Activated CD8-positive, alpha-beta memory T cell treated with anti-CD3 and anti-CD28 coated beads, Interleukin-2, amount 10 ng/mL, durations not matched to agents 7 days and 5 days (primary cell): ENCODE measurements around the gene TFAP2E. TPM values are rescaled to one million over a fixed set of nuclear protein-coding genes. Genes with fewer than 3 reads are reported as not detected.
A peak's percentile ranks its signal among the peaks of the same experiment; 100 is the strongest.

Experiments used
- ATAC-seq: fragments of 150-1000 bp; cut with Tn5 transposase; one replicate; pipeline ENCODE4 v1.10.0; 2021; ENCODE audit warnings: moderate library complexity
- CTCF ChIA-PET: fragments of 350-600 bp; sonication (Branson Sonifier 250); formaldehyde crosslinking; loops from one replicate; lab custom pipeline; 2021; ENCODE audit warnings: antibody characterized with exemption; lab: Charles Lee
- DNase-seq: peaks from one replicate; pipeline ENCODE4 v3.0.0-alpha.2; 2020
- H3K27ac Mint-ChIP-seq: one replicate; pipeline ENCODE4 v1.8.0; 2021; ENCODE audit warnings: mild to moderate bottlenecking, mixed read lengths
- H3K27me3 Mint-ChIP-seq: one replicate; pipeline ENCODE4 v1.8.0; 2021; ENCODE audit warnings: mixed read lengths
- H3K36me3 Mint-ChIP-seq: one replicate; pipeline ENCODE4 v1.8.0; 2021; ENCODE audit warnings: mild to moderate bottlenecking, mixed read lengths
- H3K4me1 Mint-ChIP-seq: one replicate; pipeline ENCODE4 v1.8.0; 2021; ENCODE audit warnings: mixed read lengths
- H3K4me3 Mint-ChIP-seq: one replicate; pipeline ENCODE4 v1.8.0; 2021; ENCODE audit warnings: mild to moderate bottlenecking, moderate library complexity, mixed read lengths
- H3K9me3 Mint-ChIP-seq: one replicate; pipeline ENCODE4 v1.8.0; 2022; ENCODE audit warnings: low read depth, mixed read lengths
- total RNA-seq, 2 experiments: library from RNA; stranded (reverse); gene quantifications; one replicate each; pipeline ENCODE4 v1.2.3, GENCODE V29; 2021

The TFAP2E gene
- total RNA-seq, 2 experiments from 2014 or later, result 0.68 to 1.0 TPM

DNA sequence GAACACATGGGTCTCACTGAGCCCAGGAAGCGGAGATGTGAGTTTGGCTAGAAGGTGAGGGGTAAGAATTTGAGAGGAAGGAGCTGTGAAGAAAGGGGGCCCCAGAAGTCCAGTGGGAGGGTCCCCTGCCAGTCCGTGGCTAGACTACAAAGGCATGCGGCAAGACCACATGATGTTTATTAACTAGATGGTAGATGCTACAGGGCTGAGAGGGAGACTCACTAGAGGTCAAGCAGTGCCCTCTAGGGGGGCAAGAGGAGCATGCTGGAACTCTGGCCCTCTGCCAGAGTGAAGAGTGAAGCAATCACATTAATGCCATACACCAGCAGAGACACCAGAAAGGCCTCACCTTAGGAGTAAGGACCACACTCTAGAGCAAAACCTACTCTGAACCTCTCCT lies 28.1 kb upstream of the TFAP2E start:
- peaks cover 32% of the 10 kb centered on the region for H3K4me1 Mint-ChIP-seq

DNA sequence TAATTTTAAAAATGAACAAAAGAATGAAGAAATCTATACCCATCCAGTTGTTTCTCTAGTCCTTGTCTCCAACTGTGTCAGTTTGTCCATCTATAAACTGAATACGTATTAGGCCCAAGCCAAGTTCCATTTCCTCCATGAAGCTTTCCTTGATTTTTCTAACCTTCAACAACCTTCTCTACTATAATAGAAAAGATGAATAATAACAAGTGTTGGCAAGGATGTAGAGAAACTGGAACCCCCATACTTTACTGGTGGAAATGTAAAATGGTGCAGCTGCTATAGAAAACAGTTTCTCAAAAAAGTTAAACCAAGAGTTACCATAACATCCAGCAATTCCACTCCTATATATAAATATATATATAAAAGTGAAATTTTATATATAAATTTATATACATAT lies 26.5 kb upstream of the TFAP2E start:
- Mint-ChIP-seq H3K27me3 (no peaks in the 10 kb centered on the region), H3K9me3 (no peaks in the 10 kb centered on the region), H3K4me1 (peaks cover 20% of the 10 kb centered on the region), H3K27ac (no peak overlapping the region), H3K4me3 (no peak overlapping the region), H3K36me3 (peaks cover 29% of the 10 kb centered on the region)
- no peak for ATAC-seq
- DNase-seq, result no peak
- CTCF ChIA-PET, result interaction anchor here (1.0 to 3.3 kb wide), 2 partner anchors 10 to 95 kb away, joined by 3 to 39 read pairs; partner anchors contain the start of gene KIAA0319L

More for the DNA sequence above, 28.1 kb upstream of the TFAP2E start:
- CTCF ChIA-PET, result interaction anchor here (1.3 to 3.3 kb wide), 5 partner anchors 11 to 146 kb away, joined by 3 to 39 read pairs (median 4); no protein-coding TSS in a partner anchor
- H3K27ac Mint-ChIP-seq, result no peak overlapping the region
- peaks cover 33% of the 10 kb centered on the region for H3K36me3 Mint-ChIP-seq
- no peak overlapping the region for H3K4me3 Mint-ChIP-seq
- DNase-seq (peak; percentile 67), ATAC-seq (peak; percentile 88)
- H3K27me3 Mint-ChIP-seq, result no peaks in the 10 kb centered on the region
- H3K9me3 Mint-ChIP-seq, result no peaks in the 10 kb centered on the region

- Mint-ChIP-seq H3K36me3 (peaks cover 30% of the 10 kb centered on the region), H3K4me3 (no peak overlapping the region), H3K27me3 (no peaks in the 10 kb centered on the region), H3K27ac (no peak overlapping the region), H3K9me3 (no peaks in the 10 kb centered on the region), H3K4me1 (peaks cover 28% of the 10 kb centered on the region)
- CTCF ChIA-PET, result interaction anchor here (1.1 to 1.2 kb wide), 2 partner anchors 11 to 102 kb away, joined by 3 to 4 read pairs; no protein-coding TSS in a partner anchor
- DNase-seq, result no peak
- no peak for ATAC-seq
These were observed 19.3 kb upstream of the TFAP2E start for GRCh38 chr1:35553851-35554250.

GRCh38 chr1:35554266-35555211 lies 18.6 kb upstream of the TFAP2E start:
- H3K9me3 Mint-ChIP-seq, result no peaks in the 10 kb centered on the region
- H3K27ac Mint-ChIP-seq, result no peak overlapping the region
- CTCF ChIA-PET, result interaction anchor here (4.8 kb wide), 1 partner anchor 104 kb away, joined by 41 read pairs; no protein-coding TSS in a partner anchor
- H3K27me3 Mint-ChIP-seq, result no peaks in the 10 kb centered on the region
- H3K4me3 Mint-ChIP-seq, result no peak overlapping the region
- ATAC-seq, result no peak
- H3K4me1 Mint-ChIP-seq, result peaks cover 30% of the 10 kb centered on the region
- peaks cover 27% of the 10 kb centered on the region for H3K36me3 Mint-ChIP-seq
- DNase-seq, result no peak

DNA sequence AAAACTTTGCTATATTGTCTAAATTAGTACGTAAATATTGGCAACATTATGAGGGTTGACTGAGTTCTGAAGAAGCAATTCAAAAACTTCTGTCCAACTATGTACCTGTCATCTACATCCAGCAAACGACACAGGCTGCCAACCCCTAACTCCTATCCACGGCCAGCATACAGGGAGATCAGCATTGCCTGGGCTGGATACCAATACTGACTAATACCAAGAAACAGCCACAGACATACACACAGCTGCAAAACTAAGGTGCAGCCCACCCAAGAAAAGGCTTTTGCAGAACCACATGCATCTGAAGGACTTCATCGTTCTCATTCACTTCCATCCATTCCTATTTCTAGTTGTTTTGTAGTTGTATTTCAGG lies 17.9 kb upstream of the TFAP2E start:
- DNase-seq (no peak), ATAC-seq (no peak)
- Mint-ChIP-seq H3K9me3 (no peaks in the 10 kb centered on the region), H3K27me3 (no peaks in the 10 kb centered on the region), H3K4me1 (peaks cover 30% of the 10 kb centered on the region), H3K4me3 (peak overlapping the region; percentile 1), H3K36me3 (peaks cover 21% of the 10 kb centered on the region), H3K27ac (no peak overlapping the region)
- CTCF ChIA-PET, result interaction anchor here (4.8 kb wide), 1 partner anchor 104 kb away, joined by 41 read pairs; no protein-coding TSS in a partner anchor

- ATAC-seq (no peak), DNase-seq (no peak)
- H3K4me1 Mint-ChIP-seq, result peaks cover 30% of the 10 kb centered on the region
- peak overlapping the region; percentile 95 for H3K27ac Mint-ChIP-seq
- no peaks in the 10 kb centered on the region for H3K27me3 Mint-ChIP-seq
- H3K9me3 Mint-ChIP-seq, result no peaks in the 10 kb centered on the region
- peak overlapping the region; percentile 93 for H3K4me3 Mint-ChIP-seq
- CTCF ChIA-PET, result interaction anchor here (0.9 to 4.8 kb wide), 11 partner anchors 9 to 703 kb away, joined by 3 to 41 read pairs (median 5); partner anchors contain the start of gene CLSPN
- H3K36me3 Mint-ChIP-seq, result peaks cover 21% of the 10 kb centered on the region
These were observed 17.3 kb upstream of the TFAP2E start for GRCh38 chr1:35555601-35556477.

DNA sequence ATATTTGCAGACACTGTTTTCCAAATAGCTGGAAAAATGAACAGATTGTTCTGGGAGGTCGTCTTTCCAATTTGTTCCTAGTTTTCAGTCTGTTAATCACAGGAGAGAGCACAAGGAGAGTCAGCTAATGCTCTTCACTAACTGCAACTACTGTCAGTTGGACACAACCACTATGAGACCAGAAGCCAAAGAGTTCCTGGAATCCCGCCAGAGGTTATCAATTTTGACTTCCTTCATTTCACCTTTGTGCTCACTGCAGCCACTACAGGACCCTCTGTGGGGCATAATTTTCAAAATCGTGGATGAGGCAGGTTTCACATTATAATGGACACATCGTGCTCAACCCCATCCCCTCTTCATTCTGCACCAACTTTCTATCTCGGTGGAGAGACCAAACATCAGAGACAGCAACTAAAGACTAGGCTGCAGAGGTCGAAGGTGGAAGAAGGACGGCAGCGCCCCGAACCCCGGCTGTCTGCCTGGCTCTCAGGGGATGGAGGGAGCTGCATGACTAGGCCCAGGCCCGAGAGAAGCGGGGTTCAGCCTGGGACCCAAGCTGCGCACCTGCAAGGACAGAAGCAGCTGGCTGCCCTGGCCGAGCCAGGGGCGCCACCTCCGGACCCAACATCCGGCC lies 16.5 kb upstream of the TFAP2E start:
- Mint-ChIP-seq H3K9me3 (no peaks in the 10 kb centered on the region), H3K36me3 (peaks cover 20% of the 10 kb centered on the region), H3K4me3 (peak overlapping the region; percentile 93), H3K4me1 (peaks cover 34% of the 10 kb centered on the region), H3K27ac (peak overlapping the region; percentile 95), H3K27me3 (no peaks in the 10 kb centered on the region)
- CTCF ChIA-PET, result interaction anchor here (0.8 to 4.8 kb wide), 13 partner anchors 8 to 704 kb away, joined by 3 to 41 read pairs (median 4); partner anchors contain the start of gene CLSPN
- no peak for ATAC-seq
- DNase-seq, result no peak

- Mint-ChIP-seq H3K36me3 (peaks cover 14% of the 10 kb centered on the region), H3K4me3 (peak within 1 kb of the TSS; percentile 93), H3K9me3 (no peaks in the 10 kb centered on the region), H3K27me3 (no peaks in the 10 kb centered on the region), H3K4me1 (peaks cover 34% of the 10 kb centered on the region), H3K27ac (peak within 1 kb of the TSS; percentile 95)
- DNase-seq (no peak), ATAC-seq (peak; percentile 83)
- CTCF ChIA-PET, result interaction anchor here (0.8 to 4.8 kb wide), 9 partner anchors 8 to 213 kb away, joined by 3 to 41 read pairs (median 6); partner anchors contain the start of gene CLSPN
These were observed 15.9 kb upstream of the TFAP2E start, which contains the start of gene KIAA0319L for GRCh38 chr1:35557118-35557610. Gene KIAA0319L, minus strand, starts transcription at chr1:35557403. Its CDS starts 2,912 bp downstream, at chr1:35554491.

DNA sequence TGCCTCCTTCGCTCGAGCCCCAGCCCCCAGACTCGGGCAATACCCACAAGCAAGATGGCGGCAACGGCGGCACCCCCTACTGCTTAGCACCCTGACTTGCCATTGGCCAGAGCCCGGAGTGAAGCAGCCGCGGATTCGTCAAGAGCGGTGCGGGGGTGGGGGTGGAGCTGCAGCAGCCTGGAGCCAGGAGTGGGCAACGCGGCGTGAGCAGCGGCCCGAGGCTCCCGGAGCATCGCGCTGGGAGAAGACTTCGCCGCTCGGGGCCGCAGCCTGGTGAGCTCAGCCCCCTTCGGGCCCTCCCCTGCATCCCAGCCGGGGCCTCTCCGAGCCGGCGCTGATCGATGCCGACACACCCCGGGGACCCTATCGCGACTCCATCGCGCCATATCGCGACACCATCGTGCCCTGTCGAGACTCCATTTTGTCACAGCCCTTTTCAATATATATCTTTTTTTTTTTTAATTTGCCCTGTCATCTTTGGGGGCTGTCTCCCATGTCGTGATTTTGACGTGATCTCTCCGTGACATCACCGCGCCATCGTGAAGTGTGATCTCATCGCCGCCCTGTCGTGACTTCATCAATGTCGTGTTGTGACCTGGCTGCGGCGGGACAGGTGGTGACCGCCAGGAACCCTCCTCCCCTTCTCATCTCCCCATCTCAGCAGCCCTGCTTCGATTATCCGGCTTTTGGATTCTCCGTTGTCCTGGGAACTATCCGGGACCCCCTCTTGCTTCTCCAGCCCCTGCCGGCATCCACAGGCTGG lies 15.3 kb upstream of the TFAP2E start, which contains the start of gene NCDN:
NCDN (plus strand) TSS at position 189 of the 763 bp plus-strand sequence; CDS start at position 581, 392 bp downstream.
- CTCF ChIA-PET, result interaction anchor here (0.8 to 4.8 kb wide), 6 partner anchors 11 to 212 kb away, joined by 3 to 41 read pairs (median 5); partner anchors contain the start of gene CLSPN
- DNase-seq, result peak; percentile 99
- H3K4me1 Mint-ChIP-seq, result peaks cover 32% of the 10 kb centered on the region

GRCh38 chr1:35558374-35559316 lies 14.5 kb upstream of the TFAP2E start:
- H3K9me3 Mint-ChIP-seq, result no peaks in the 10 kb centered on the region
- ATAC-seq, result no peak
- DNase-seq, result peak; percentile 38
- H3K36me3 Mint-ChIP-seq, result peaks cover 6% of the 10 kb centered on the region
- no peaks in the 10 kb centered on the region for H3K27me3 Mint-ChIP-seq
- peak overlapping the region; percentile 95 for H3K27ac Mint-ChIP-seq
- H3K4me3 Mint-ChIP-seq, result peak overlapping the region; percentile 93
- H3K4me1 Mint-ChIP-seq, result peaks cover 37% of the 10 kb centered on the region
- CTCF ChIA-PET, result interaction anchor here (1.2 to 4.8 kb wide), 4 partner anchors 10 to 169 kb away, joined by 4 to 41 read pairs (median 4); no protein-coding TSS in a partner anchor

More for the DNA sequence above, 15.3 kb upstream of the TFAP2E start, which contains the start of gene NCDN:
- Mint-ChIP-seq H3K36me3 (peaks cover 9% of the 10 kb centered on the region), H3K27me3 (no peaks in the 10 kb centered on the region), H3K9me3 (no peaks in the 10 kb centered on the region), H3K4me3 (peak within 1 kb of the TSS; percentile 93), H3K27ac (peak within 1 kb of the TSS; percentile 95)
- peak; percentile 94 for ATAC-seq
